Measurements from ENCODE around the gene PM20D1.

DNA sequence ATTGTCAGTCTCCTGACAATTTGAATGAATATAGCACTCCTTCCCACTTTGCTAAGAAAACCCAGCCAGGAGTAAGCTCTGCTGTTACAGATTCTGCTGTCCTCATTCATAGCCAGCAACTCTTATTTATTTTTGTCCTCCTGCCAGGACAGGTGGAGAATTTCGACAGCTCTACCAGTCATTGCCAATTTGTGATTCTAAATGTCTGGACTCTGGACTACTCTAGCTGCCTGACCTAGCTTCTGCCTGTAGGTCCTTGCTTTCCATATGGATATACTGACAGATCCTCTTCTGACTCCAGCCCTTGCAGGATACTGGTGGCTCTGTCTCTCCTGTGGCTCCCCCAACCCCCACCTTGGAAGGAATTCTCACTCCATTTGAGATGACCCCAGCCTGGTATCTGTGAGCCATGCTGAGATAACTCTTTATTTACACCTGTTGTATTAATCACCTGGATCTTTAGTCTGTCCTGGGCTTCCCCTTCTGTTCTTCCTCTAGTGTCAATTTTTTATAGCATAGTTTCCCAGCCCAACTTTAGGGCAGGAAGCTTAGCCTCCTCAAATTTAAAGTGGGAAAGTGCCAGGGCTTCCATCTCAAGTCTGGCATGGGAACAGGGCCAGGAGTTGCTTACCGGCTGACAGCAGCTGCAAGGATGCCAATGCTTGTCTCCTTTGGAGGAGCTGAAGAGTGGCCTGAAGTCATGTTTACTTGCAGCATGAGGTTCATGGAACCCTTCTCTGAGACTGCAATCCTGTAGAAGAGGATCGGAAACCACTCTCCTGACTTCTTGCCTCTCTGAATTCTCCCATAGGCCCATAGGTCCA, 6.7 kb downstream of the PM20D1 start:
- TF ChIP-seq, protein P1, sequence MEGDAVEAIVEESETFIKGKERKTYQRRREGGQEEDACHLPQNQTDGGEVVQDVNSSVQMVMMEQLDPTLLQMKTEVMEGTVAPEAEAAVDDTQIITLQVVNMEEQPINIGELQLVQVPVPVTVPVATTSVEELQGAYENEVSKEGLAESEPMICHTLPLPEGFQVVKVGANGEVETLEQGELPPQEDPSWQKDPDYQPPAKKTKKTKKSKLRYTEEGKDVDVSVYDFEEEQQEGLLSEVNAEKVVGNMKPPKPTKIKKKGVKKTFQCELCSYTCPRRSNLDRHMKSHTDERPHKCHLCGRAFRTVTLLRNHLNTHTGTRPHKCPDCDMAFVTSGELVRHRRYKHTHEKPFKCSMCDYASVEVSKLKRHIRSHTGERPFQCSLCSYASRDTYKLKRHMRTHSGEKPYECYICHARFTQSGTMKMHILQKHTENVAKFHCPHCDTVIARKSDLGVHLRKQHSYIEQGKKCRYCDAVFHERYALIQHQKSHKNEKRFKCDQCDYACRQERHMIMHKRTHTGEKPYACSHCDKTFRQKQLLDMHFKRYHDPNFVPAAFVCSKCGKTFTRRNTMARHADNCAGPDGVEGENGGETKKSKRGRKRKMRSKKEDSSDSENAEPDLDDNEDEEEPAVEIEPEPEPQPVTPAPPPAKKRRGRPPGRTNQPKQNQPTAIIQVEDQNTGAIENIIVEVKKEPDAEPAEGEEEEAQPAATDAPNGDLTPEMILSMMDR (IDR thresholded peaks at IDR 0.05) = peak in 4 of 7 experiments; percentile 21 to 31 (median 22)
- TF ChIP-seq POLR2A (IDR thresholded peaks at IDR 0.05) = no peak

Measured in body of pancreas (tissue), 4 donors.